CD4-positive, alpha-beta T cell treated with Interleukin-17A for 4 hours (primary cell): ENCODE data around the gene VSTM2L.
A peak's percentile ranks its signal among the peaks of the same experiment; 100 is the strongest.

Experiments
- DNase-seq: peaks from one replicate; pipeline ENCODE4 v3.0.0-alpha.2; 2020; ENCODE audit warnings: mixed read lengths

VSTM2L gene

GRCh38 chr20:37991157-37991866 is 88.4 kb downstream of the VSTM2L start:
- DNase-seq = no peak

- DNase-seq = no peak
These were observed 89.0 kb downstream of the VSTM2L start for GRCh38 chr20:37991908-37992307.

DNA sequence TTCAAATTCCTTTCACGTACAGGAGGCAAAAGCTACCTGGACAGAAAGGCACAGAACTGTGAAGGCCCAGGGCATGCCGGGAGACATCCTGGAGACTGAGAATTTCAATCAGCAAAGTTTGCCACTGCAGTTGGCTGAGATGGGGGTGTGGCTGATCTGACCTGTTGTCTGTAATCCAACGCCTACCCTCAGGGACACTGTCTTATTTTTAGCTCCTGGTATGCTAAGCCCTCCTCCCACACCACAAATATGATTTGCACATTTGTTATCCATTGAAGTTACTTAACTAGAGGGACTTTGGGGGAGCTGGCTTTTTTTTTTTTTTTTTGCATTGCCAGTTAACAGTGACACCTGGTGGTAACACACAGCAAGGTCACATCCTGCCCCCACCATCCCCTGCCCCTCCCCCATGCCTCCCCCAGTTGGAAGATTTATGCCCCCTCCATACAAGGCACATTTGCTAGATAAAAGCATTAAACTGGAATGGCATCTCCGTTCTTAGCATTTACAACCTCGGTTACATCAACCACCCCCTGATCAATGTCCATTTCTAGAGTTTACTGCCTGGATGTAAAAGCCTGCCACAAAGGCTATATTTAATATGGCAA is 90.0 kb downstream of the VSTM2L start:
- peak; percentile 33 for DNase-seq

DNA sequence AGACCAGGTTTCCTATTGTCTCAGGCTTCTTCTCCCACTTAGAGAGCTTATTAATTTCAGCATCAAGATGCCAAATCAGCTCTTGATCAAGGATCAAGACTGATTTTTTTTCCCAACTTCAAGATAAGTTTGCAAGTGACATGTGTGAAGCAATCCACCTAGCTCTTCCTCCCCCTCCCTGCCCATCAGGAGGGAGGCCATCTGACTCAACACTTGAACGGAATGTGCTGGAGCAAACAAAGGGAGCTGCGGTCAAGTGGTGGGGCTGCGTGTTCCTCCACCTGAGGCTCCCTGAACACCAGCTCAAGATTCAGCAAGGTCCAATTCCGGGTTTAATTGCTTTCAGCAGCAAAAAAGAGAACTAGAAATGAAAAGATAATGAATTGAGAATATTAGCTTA is 91.6 kb downstream of the VSTM2L start:
- no peak for DNase-seq
